Measurements from ENCODE around the gene MLLT6. TPM values are rescaled to one million over a fixed set of nuclear protein-coding genes. Genes with fewer than 3 reads are reported as not detected.

MLLT6 gene
- total and polyA plus RNA-seq, 2 of the 13 experiments (the other 11 are each of a cell fraction or from before 2014, with no cell fraction given): 50.7 to 69.5 TPM

GRCh38 chr17:38674014-38674748, 30.9 kb upstream of the MLLT6 start (continued):
- TF ChIP-seq ZNF687 (CRISPR knock-in tag; IDR thresholded peaks at IDR 0.05) (peak; percentile 68), CAMTA2 (CRISPR knock-in tag; IDR thresholded peaks at IDR 0.05; ENCODE audit: borderline replicate concordance) (no peak), ISL2 (CRISPR knock-in tag; IDR thresholded peaks at IDR 0.05) (no peak), ATM (IDR thresholded peaks at IDR 0.05; ENCODE audit: borderline replicate concordance) (no peak), ZBTB26 (CRISPR knock-in tag; IDR thresholded peaks at IDR 0.05; ENCODE audit: borderline replicate concordance) (no peak), RAD21 (CRISPR knock-in tag; IDR thresholded peaks at IDR 0.05) (peak; percentile 20; the same call in 1 of the 2 replicates), SALL1 (CRISPR knock-in tag; IDR thresholded peaks at IDR 0.05) (no peak), EZH2 (conservative IDR thresholded peaks at IDR 0.05; ENCODE audit: low read depth, low read length) (no peak), ZBTB49 (CRISPR knock-in tag; IDR thresholded peaks at IDR 0.05; ENCODE audit: borderline replicate concordance) (no peak), CSRNP1 (CRISPR knock-in tag; IDR thresholded peaks at IDR 0.05) (no peak; the same call in 1 of the 2 replicates), SMARCE1 (IDR thresholded peaks at IDR 0.05; ENCODE audit: borderline replicate concordance) (no peak), ZNF841 (CRISPR knock-in tag; IDR thresholded peaks at IDR 0.05; ENCODE audit: borderline replicate concordance) (no peak)
- TF ChIP-seq, protein P1, sequence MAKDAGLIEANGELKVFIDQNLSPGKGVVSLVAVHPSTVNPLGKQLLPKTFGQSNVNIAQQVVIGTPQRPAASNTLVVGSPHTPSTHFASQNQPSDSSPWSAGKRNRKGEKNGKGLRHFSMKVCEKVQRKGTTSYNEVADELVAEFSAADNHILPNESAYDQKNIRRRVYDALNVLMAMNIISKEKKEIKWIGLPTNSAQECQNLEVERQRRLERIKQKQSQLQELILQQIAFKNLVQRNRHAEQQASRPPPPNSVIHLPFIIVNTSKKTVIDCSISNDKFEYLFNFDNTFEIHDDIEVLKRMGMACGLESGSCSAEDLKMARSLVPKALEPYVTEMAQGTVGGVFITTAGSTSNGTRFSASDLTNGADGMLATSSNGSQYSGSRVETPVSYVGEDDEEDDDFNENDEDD (CRISPR knock-in tag; IDR thresholded peaks at IDR 0.05; ENCODE audit: borderline replicate concordance): no peak

Measured in HepG2 (cell line).